Peyer's patch (tissue), 4 donors: ENCODE measurements around the gene ATOH8.

Source experiments
- CTCF ChIP-seq, 6 experiments: fragments of 450-650 bp in 4 of 6; fragments of 200-600 bp in 2 of 6; sonication (generic) in 1 of 6; IDR thresholded peaks; one replicate each; pipeline ENCODE4 v1.5.1; 2017 to 2019; ENCODE audit warnings: antibody characterized with exemption in 6 of 6, mild to moderate bottlenecking in 3 of 6, moderate library complexity in 1 of 6
- POLR2A ChIP-seq, 2 donors: fragments of 450-650 bp; IDR thresholded peaks; one replicate each; pipeline ENCODE4 v1.5.1; 2017; ENCODE audit warnings: antibody characterized with exemption in 2 of 2, mild to moderate bottlenecking in 2 of 2, moderate library complexity in 2 of 2

DNA sequence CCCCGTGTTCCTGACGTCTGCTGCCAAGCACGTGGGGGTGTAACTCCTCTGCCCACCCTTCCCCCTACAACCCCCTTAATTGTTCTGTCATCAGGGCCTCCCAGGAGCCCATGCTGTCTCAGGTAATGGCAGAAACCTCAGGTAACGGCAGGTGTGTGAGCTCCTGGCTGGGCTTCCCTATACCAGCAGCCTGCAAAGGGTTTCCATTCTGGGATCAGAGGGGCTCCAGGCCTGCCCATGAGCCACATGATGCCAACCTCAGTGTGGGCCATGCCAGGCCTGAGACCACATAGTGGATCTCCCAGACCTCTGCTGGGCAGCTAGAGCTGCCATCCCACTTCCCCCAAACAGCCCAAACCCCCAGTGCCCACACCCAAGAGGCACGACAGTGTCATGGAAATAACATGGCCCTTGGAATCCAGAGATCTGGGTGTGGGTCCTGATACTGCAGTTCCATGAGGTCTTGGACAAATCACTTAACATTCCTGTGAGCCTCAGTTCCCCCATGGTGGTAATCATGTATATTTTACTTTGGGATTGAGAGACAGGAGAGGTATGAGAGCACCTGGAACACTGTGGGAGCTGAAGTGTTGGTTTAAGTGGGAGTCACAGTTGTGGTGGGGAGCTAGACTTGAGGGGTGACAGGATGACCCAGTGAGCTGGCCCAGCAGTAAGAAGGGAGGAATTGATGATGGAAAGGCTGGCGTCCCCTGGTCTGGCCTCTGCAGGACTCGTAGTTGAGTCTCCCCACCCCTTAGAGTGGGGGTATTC is 59.6 kb downstream of the ATOH8 start:
- TF ChIP-seq POLR2A (IDR thresholded peaks at IDR 0.05) (no peak), CTCF (IDR thresholded peaks at IDR 0.05) (no peak)
